HG03103 (cell line): Measurements from ENCODE around the gene KRTAP10-9.
"Not testable (repeated sequence)": the region's sequence is repeated elsewhere in the genome, so short reads cannot be mapped to it uniquely, and the experiment has no call there.

Experiments
- ATAC-seq: cut with Tn5 transposase; IDR thresholded peaks from one replicate; pipeline ENCODE4 v1.9.1; 2021; ENCODE audit warnings: low read depth; ENCODE audit not compliant: unreplicated experiment

Gene KRTAP10-9

GRCh38 chr21:44637018-44637850 is 10.3 kb downstream of the KRTAP10-9 start, which contains the start of gene KRTAP10-10:
KRTAP10-10 (plus strand) TSS chr21:44637356; CDS start chr21:44637418, 62 bp downstream.
- no peak for ATAC-seq

GRCh38 chr21:44637851-44638348 is 11.0 kb downstream of the KRTAP10-9 start:
- not testable (repeated sequence) for ATAC-seq

GRCh38 chr21:44638506-44639330 is 11.8 kb downstream of the KRTAP10-9 start:
- not testable (repeated sequence) for ATAC-seq

GRCh38 chr21:44639331-44639655 is 12.4 kb downstream of the KRTAP10-9 start:
- ATAC-seq = no peak

- no peak for ATAC-seq
These were observed 13.9 kb downstream of the KRTAP10-9 start for GRCh38 chr21:44640761-44641160.

GRCh38 chr21:44643741-44644310 is 16.9 kb downstream of the KRTAP10-9 start:
- ATAC-seq = no peak

- ATAC-seq = no peak
These were observed 18.0 kb downstream of the KRTAP10-9 start for GRCh38 chr21:44644878-44645277.

- ATAC-seq = not testable (repeated sequence)
These were observed 19.7 kb downstream of the KRTAP10-9 start, which contains the start of gene KRTAP10-11 for GRCh38 chr21:44646366-44647221. KRTAP10-11 (plus strand) TSS chr21:44646414; CDS start chr21:44646459, 45 bp downstream.

- no peak for ATAC-seq
These were observed 20.3 kb downstream of the KRTAP10-9 start for GRCh38 chr21:44647222-44647552.

- no peak for ATAC-seq
These were observed 21.8 kb downstream of the KRTAP10-9 start for GRCh38 chr21:44648557-44649311.

GRCh38 chr21:44649521-44650100 is 22.7 kb downstream of the KRTAP10-9 start:
- no peak for ATAC-seq

- ATAC-seq = no peak
These were observed 23.5 kb downstream of the KRTAP10-9 start for GRCh38 chr21:44650265-44650972.

GRCh38 chr21:44650973-44651675 is 24.2 kb downstream of the KRTAP10-9 start:
- no peak for ATAC-seq

GRCh38 chr21:44653123-44653522 is 26.2 kb downstream of the KRTAP10-9 start:
- no peak for ATAC-seq

- ATAC-seq = no peak
These were observed 27.0 kb downstream of the KRTAP10-9 start for GRCh38 chr21:44653656-44654575.

GRCh38 chr21:44654576-44655175 is 27.8 kb downstream of the KRTAP10-9 start, which contains the start of gene KRTAP12-4:
KRTAP12-4 (minus strand) TSS chr21:44654659; CDS start chr21:44654614, 45 bp downstream.
- no peak for ATAC-seq
